GM12874 (cell line): ENCODE measurements around the gene SLC34A3.

Experiments
- TF ChIP-seq, protein P1 (sequence below): IDR thresholded peaks from 2 replicates; pipeline ENCODE4 v1.5.1; 2011; ENCODE audit warnings: low read depth, mild to moderate bottlenecking, control low read depth, low read length, moderate library complexity; ENCODE audit not compliant: insufficient read depth

The SLC34A3 gene

DNA sequence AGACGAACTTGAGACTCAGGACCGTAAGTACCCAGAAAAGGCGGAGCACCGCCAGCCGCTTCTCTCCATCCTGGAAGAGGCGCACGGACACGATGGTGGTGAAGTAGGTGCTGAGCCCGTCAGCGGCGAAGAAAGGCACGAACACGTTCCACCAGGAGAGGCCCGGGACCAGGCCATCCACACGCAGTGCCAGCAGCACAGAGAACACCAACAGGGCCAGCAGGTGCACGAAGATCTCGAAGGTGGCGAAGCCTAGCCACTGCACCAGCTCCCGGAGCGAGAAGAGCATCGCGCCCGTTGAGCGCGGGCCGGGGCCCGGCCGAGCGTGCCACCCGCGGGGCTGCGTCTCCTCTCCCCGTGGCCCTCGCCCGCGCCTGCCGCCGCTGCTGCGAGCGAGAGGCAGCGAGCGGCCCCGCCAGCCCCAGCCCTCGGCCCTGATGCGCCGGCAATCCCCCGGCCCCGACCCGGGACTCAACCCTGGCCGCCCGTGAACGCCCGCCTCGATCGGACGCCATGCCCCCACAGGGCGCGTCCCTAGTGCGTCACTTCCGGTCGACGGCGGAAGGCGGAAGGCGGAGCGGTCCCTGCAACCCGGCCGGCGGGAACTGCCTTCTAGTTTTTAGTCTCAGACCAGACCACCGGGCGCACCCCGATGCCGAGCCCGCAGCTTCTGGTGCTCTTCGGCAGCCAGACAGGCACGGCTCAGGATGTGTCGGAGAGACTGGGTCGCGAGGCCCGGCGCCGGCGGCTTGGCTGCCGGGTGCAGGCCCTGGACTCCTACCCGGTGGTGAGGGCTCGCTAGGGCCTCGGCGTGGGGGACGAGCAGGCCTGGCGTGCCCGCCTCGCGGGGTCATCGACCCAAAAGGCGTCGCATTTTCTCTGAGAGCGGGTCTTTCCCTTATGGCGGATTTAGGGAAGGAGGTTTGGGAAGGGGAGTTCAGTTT, 25.3 kb upstream of the SLC34A3 start, which contains the start of the genes NDOR1 and TMEM203:
Gene NDOR1, plus strand, starts transcription at position 575 of the 944 bp plus-strand sequence. Its CDS starts 78 bp downstream, at position 653.
Gene TMEM203, minus strand, starts transcription at position 523 of the 944 bp plus-strand sequence. Its CDS starts 234 bp downstream, at position 289.
- TF ChIP-seq, protein P1, sequence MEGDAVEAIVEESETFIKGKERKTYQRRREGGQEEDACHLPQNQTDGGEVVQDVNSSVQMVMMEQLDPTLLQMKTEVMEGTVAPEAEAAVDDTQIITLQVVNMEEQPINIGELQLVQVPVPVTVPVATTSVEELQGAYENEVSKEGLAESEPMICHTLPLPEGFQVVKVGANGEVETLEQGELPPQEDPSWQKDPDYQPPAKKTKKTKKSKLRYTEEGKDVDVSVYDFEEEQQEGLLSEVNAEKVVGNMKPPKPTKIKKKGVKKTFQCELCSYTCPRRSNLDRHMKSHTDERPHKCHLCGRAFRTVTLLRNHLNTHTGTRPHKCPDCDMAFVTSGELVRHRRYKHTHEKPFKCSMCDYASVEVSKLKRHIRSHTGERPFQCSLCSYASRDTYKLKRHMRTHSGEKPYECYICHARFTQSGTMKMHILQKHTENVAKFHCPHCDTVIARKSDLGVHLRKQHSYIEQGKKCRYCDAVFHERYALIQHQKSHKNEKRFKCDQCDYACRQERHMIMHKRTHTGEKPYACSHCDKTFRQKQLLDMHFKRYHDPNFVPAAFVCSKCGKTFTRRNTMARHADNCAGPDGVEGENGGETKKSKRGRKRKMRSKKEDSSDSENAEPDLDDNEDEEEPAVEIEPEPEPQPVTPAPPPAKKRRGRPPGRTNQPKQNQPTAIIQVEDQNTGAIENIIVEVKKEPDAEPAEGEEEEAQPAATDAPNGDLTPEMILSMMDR: no peak

DNA sequence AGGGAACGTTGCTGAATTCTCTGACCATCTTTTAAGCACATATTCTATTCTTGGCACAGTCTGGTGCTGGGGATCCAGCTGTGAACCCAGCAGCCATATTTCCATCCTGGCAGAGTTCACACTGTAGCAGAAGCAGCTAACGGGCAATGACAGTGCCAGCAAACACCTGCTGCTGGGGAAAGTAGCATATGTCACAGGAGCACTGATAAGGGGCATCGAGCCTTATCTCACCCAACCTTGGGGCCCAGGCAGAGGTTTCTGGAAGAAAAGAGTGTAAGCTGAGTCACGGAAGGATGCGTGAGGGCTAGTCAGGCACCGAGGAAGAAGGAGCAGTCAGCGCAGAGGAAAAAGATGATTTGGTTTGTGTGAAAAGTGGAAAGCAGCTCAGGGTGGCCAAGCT, 24.1 kb upstream of the SLC34A3 start:
- TF ChIP-seq, protein P1: no peak

DNA sequence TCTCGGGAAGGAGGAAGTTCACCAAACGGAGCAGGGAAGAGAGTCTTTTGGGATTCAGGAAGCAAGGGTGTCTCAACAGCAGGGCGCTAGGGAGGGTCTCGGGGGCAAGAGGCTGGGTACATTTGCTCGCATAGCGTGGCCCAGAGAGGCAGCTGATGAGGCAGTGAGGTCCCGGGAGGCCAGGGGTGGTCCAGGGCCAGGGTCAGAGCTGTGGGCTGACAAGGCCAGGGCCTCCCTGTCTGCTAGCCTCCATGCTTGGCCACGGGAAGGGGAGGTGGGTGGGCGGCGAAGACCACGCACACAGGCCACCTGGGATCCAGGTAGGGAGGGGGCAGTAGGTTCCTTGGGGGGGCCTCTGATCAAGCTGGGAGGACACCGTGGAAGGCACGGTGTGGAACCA, 19.2 kb upstream of the SLC34A3 start:
- TF ChIP-seq, protein P1: no peak

DNA sequence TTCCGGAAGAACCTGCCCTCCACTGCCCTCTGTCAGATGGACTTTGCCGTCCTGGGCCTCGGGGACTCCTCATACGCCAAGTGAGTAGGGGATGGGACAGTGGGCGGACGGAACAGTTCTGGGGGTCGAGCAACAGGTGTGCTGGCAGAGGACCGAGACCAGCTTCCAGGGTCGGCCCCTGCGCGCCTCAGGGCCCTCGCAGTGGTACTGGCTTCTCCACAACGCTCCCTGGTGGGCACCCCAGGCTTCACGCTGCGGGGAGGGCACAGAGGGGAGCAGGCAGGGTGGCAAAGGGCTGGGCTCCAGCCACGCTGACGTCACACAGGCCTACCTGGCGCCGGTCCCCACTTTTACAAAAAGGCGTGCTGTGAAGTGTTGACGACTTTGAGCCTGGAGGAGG, 18.2 kb upstream of the SLC34A3 start:
- TF ChIP-seq, protein P1: no peak

DNA sequence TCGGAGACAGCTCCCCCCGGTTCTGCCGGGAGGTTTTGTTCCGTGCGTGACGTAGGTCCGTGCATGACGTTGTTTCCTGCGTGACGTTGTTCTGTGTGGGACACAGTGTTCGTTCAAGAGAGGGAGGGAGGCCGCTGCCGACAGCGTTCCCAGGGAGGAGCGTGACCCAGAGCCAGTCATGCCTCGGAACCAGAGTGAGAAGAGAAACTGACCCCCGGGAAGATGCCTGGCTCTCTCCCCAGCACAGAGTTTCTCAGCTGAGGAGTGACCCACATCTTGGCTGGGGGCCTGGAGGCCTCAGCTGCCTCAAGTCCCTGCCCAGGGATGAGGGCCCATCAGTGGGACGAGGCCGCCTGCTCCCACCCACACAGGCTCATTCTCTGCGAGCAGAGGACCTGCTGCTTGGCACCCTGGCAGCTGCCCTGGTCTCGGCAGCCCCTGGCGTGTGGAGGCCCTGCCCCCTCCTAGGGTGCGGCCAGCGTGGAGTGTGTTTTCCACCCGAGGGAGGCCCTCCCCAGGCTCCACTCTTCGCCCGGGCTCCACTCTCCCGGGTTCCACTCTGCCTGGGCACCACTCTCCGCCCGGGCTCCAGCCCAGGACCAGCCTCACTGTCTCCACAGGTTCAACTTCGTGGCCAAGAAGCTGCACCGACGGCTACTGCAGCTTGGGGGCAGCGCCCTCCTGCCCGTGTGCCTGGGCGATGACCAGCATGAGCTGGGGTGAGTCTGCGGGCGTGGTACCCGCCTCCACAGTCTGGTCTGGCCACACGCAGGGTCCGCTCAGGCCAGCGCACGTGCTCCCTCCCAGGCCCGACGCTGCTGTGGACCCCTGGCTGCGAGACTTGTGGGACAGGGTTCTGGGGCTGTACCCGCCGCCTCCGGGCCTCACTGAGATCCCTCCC, 17.3 kb upstream of the SLC34A3 start:
- TF ChIP-seq, protein P1: peak; percentile 29; the same call in 1 of the 2 replicates

DNA sequence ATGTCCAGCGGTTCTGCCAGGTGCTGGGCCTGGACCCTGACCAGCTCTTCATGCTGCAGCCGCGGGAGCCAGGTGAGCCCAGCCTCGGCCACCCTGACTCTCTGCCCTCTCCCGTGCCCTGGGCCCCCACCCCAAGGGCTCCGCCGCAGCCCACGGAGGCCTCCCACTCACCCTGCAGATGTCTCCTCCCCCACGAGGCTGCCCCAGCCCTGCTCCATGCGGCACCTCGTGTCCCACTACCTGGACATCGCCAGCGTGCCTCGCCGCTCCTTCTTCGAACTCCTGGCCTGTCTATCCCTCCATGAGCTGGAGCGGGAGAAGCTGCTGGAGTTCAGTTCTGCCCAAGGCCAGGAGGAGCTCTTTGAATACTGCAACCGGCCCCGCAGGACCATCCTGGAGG, 16.1 kb upstream of the SLC34A3 start:
- TF ChIP-seq, protein P1: no peak
